ENCODE data around the gene SZT2.
A peak's percentile ranks its signal among the peaks of the same experiment; 100 is the strongest.

SZT2 gene

GRCh38 chr1:43389326-43390313 lies at the start of gene SZT2, which contains the start of gene MED8:
Gene SZT2 (plus strand): TSS chr1:43389899. CDS start chr1:43389969, 70 bp downstream.
Gene MED8 (minus strand): TSS chr1:43389800. CDS start chr1:43389764, 36 bp downstream.
- DNase-seq (ENCODE audit: low read depth in 3 of 3) = peak; percentile 84 to 85 (median 84)

DNA sequence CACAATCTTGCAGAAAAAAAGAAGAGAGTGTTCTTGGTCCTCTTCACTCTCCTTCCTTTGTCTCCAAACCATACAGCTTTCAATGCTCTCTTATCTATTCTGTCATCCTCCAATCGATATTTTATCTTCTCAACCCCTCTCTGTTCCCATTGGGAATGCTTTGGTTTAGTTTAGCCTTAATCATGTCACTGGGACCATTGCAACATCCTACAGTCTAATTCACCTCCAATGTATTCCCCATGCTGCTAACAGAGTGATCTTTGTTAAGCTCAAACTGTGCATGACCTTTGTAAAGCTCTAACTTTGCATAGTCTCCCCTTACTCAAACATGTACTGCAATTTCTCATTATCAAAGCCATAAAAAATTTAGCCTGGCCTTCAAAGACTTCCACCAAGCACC lies 49.1 kb upstream of the SZT2 start:
- DNase-seq (ENCODE audit: low read depth in 3 of 3) = no peak

- DNase-seq (ENCODE audit: low read depth in 3 of 3) = no peak
Observed at GRCh38 chr1:43344267-43344850, 45.3 kb upstream of the SZT2 start.

DNA sequence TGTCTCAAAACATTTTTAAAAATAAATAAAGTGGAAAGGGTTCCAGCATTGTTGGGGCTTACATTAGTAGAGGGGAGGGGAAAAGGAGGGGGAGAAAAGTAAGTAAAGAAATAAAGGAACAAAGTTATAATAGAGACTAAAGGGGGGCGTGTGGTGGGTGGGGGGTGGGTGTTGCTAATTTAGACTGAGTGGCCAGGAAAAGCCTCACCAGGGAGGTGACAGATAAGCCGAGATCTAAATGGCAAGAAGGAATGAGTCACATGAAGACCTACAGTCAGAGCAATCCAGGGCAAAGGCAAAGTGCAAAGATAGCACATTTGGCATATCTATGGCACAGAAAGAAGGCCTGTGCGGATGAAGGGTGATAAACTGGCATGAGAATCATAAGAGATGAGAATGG lies 44.6 kb upstream of the SZT2 start:
- no peak for DNase-seq (ENCODE audit: low read depth in 3 of 3)

DNA sequence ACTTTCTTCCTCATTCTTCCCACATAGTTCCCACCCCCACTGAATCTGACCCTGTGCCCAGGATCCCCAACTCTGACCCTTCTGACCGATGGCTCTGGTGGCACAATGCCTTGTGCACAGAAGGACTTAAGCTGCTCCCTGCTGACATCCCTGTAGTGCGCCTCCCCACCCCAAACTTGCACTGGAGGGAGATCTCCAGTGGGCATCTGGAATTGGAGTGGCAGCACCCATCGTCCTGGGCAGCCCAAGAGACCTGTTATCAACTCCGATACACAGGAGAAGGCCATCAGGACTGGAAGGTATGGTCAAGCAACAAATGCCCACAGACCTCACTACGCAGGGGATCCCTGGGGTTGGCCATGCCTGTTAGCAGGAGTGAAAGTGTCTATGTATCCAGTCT lies 43.1 kb upstream of the SZT2 start:
- DNase-seq (ENCODE audit: low read depth in 3 of 3) = no peak

- DNase-seq (ENCODE audit: low read depth in 3 of 3) = no peak
Observed at GRCh38 chr1:43348343-43348808, 41.3 kb upstream of the SZT2 start.

GRCh38 chr1:43348809-43349593 lies 40.7 kb upstream of the SZT2 start:
- DNase-seq (ENCODE audit: low read depth in 3 of 3) = peak in 1 of 3 experiments; percentile 22

GRCh38 chr1:43349594-43350306 lies 39.9 kb upstream of the SZT2 start:
- DNase-seq (ENCODE audit: low read depth in 3 of 3) = no peak

- DNase-seq (ENCODE audit: low read depth in 3 of 3) = no peak
Observed at GRCh38 chr1:43350976-43351375, 38.7 kb upstream of the SZT2 start.

DNA sequence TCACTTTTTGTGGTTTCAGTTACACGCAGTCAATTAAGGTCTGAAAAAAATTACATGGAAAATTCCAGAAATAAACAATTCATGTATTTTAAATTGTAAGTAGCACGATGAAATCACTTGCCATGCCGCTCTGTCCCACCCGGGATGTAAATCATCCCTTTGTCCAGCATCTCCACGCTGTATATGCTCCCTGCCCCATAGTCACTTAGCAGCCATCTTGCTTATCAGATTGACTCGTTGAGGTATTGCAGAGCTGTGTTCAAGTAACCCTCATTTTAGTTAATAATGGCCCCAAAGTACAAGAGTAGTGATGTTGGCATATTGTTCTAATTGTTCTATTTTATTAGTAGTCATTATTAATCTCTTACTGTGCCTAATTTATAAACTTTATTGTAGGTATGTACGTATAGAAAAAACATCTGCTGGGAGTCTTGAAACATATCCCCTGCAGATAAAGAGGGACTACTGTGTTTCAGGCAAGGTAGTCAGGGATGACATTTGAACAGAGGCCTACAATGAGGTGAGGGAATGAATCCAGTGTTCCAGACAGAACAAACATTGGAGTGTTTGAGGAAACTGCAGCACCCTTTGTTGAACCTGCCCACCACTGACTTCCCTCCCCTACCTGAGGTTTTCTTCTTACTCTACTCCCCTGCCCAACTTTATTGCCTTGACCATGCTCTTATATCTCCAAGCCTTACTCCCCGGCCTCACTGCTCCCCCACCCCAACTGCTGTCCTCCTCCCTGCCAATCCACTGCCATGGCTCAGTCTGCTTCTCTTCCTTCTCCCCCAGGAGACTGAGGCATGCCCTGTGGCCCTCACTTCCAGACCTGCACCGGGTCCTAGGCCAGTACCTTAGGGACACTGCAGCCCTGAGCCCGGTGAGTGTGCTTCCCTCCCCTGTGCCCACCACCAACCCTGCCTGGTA lies 38.0 kb upstream of the SZT2 start:
- DNase-seq (ENCODE audit: low read depth in 3 of 3) = no peak

- no peak for DNase-seq (ENCODE audit: low read depth in 3 of 3)
Observed at GRCh38 chr1:43352351-43352705, 37.4 kb upstream of the SZT2 start.

- DNase-seq (ENCODE audit: low read depth in 3 of 3) = no peak
Observed at GRCh38 chr1:43352881-43353280, 36.8 kb upstream of the SZT2 start.

DNA sequence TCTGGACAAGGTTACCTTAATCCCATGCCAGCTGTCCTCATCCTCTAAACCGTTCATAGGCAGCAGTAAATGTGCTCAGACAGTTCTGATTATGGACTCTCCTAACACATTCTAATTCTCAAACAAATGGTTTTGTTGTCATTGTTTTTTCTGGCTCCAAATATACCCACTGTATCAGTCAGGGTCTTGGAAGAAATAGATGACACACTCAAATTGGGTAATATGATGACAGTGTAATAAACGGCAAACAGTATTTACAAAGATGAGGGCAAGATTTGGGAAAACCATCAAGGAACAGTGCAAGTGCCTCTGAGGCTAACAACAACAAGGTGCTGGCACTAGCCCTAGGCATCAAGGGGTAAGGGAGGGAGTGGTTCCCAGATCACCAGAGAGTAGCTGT lies 35.2 kb upstream of the SZT2 start:
- no peak for DNase-seq (ENCODE audit: low read depth in 3 of 3)

DNA sequence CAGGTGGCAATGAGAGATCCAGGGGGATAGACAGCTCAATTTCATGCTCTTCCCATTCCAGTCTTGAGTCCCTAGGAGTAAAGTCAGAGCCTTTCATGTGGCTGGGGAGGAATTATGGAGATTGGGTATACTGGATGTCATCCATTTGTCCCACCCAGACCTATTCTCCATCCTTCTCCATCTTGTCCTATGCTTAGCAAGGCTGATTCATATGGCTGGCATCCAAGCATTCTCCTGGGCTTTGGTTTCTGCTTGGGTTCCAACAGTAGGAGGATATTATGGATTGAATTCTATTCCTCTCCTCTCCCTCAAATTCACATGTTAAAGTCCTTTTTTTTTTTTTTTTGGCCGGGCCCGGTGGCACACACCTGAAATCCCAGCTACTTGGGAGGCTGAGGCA lies 34.8 kb upstream of the SZT2 start:
- DNase-seq (ENCODE audit: low read depth in 3 of 3) = no peak

DNA sequence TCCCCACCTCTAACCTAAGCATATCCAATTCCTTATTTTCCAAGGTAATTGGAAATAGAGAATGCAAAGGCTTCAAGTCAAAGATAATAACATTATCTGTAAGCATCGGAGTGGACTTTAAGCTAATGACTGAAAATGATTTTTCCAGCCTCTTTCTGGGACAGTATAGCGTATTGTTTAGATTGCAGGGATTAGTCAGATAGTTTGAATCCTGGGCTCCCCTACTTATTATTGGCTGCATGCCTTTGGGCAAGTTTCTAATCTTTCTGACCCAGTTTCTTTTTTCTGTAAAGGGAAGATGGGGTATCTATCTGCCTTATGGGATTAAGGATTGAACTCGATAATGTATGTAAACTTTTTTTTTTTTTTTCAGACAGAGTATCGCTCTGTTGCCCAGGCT lies 32.4 kb upstream of the SZT2 start:
- DNase-seq (ENCODE audit: low read depth in 3 of 3) = no peak

GRCh38 chr1:43358121-43358745 lies 31.5 kb upstream of the SZT2 start:
- no peak for DNase-seq (ENCODE audit: low read depth in 3 of 3)

- DNase-seq (ENCODE audit: low read depth in 3 of 3) = peak; percentile 94 to 98 (median 95)
Observed at GRCh38 chr1:43358746-43359693, 30.7 kb upstream of the SZT2 start, which contains the start of gene CDC20. Gene CDC20 (plus strand): TSS chr1:43358981. CDS start chr1:43359216, 235 bp downstream.

- DNase-seq (ENCODE audit: low read depth in 3 of 3) = no peak
Observed at GRCh38 chr1:43359696-43360095, 30.0 kb upstream of the SZT2 start.

GRCh38 chr1:43360616-43361015 lies 29.1 kb upstream of the SZT2 start:
- no peak for DNase-seq (ENCODE audit: low read depth in 3 of 3)
